D341Med (cell line): Measurements from ENCODE around the gene ANG.
"Not testable (repeated sequence)": the region's sequence is repeated elsewhere in the genome, so short reads cannot be mapped to it uniquely, and the experiment has no call there.

Source experiments
- DNase-seq: peaks from one replicate; pipeline ENCODE4 v3.0.0; 2012; ENCODE audit warnings: low spot score

The ANG gene

DNA sequence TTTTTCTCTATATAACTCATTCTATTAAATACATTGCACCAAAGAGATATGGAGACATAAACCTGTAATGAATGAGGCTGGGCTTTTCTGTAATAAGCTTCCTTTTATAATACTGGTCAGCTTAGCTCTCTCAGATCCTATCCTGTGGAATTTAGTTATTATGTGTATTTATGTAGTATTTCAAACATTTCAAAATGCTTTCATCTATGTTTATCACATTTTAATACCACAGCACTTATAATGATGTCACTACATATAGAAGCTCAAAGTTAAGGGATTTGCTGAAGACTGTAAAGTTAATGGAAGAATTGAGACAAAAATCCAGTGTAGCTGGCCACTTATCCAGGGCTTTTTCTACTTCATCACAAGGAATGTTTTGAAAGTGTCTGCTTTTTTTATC lies 11.4 kb downstream of the ANG start:
- DNase-seq = no peak

DNA sequence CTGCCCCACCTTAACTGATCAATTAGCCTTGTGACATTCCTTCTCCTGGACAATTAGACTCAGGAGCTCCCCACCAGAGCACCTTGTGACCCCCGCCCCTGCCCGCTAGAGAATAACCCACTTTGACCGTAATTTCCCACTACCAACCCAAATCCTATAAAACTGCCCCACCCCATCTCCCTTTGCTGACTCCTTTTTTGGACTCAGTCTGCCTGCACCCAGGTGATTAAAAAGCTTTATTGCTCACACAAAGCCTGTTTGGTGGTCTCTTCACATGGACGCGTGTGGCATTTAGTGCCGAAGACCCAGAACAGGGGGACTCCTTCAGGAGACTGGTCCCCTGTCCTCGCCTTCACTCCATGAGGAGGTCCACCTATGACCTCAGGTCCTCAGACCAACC lies 12.4 kb downstream of the ANG start:
- not testable (repeated sequence) for DNase-seq

DNA sequence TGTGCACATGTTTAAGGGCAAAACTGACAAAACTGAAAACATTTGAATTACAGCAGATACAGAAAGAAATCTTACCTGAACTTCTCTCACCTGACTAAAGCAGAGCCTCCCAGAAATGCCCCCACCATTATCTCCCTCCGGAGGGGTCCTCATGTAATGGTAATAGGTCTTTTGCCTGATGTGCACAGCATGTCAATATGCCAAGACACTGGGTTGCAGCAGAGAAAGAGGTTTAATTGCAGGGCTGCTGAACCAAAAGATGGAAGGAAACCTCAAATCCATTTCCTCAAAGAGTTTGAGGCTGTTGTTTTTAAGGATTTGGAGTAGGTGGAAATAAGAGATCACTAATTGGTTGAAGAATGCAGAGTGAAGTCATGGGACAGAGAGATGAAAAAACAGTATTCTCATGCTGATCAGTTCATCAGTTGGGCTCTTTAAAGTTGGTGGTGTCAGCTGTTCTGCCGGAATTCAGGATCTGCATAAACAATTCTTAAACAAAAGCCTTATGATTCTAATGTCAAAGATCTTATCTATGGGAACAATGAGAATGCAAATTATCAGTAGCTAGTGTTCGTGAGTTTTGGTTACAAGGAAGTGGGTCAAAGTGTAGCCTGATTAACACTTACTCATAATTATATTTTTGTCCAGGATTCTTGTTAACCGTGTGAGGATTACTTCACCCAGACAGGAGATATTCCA lies 18.2 kb downstream of the ANG start:
- DNase-seq = no peak

DNA sequence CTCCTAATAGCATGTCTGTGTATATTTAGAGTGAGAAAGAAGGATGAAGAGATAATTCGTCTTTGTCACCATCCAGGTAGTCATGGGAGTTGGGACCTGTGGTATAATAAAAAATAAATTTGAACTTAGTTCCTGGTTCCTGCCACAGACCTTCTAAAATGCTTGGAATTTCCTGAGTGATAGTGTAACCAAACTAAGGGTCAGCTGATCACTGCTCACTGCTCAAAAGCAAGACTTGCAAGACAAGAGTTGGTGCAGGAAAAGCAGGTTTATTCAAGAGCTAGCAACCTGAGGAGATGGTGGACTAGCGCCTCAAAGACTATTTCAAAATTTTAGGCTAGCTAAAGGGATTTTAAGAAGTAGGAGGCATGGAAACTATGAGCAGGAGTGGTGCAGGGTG lies 19.1 kb downstream of the ANG start:
- DNase-seq = no peak

DNA sequence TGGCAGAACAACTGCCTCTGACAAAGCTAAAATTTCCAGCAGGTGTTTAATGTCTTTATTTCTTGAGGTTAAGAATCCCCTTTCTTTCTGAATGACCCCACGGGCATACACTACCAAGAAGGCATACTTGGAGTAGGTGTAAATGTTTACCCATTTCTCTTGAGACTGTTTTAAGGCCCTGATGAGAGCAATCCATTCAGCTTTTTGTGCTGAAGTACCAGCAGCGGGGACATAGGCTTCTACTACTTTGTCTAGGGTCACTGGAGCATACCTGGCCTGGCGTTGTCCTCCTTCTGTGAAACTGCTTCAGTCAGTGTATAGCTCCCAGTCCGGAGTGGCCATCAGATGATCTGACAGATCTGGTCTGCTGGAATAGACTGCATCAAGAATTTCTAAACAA lies 22.7 kb downstream of the ANG start:
- DNase-seq = no peak

DNA sequence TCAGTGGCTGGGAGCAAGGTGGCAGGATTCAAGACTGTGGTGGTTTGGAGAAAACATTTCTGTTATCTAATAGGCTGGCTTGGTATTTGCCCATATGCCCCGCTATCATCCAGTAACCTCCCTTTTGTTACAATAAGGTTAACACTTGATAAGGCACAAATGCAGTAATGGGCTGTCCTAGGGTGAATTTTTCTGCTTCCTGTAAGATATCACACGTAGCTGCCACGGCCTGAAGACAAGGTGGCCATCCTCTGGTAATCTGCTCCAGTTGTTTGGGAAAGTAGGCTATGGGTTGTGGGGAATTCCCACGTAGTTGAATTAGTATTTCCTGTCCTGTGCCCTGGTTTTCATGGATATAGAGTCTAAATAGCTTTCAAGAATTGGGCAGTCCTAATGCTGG lies 23.1 kb downstream of the ANG start:
- DNase-seq = no peak

DNA sequence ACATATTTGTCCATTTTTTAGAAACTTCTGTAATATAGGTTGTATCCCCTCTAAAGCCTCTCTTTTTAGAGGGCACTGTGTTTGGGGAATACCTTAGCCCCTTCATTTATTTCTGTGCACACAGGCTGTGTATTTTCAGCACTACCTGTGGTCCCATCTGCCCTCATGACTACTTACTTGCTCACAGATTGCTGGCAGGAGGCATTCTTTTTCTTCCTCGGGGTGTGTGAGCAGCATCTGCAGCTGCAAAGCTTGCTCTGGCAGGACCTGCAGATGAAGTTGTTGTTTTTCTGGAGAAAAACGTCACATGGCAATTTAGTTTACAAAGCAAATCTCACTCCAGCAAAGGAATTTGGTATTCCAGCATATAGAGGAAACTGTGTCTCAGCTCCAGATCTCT lies 24.3 kb downstream of the ANG start:
- no peak for DNase-seq

DNA sequence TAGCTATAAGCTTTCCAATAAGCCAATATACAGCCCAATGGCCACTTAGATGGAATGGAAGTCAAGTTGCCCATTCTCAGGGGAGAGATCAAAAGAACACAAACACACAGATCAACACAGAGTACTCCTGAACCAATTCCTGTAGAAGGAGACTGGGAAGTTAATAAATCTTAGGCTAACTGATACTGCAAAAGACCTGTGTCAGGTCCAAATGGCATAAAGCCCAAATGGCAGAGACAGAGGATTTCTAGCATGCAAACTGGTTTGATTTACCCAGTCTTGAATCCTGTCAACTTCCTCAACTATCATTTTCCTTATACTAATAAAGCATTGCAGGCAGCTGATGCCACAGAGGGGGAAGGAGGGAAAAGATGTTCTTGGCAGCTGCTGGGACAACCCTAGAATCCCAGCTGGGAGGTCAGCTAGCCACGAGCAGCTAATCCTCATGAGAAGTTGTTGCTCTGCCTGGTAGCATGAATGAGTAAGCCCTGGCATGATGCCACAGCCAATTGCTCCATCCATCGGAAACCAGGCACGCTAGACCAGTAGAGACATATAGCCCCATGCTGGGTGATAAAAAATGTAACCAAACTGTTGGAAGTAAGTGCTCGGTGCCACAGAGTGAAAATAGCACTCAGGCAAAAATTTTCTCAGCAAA lies 26.2 kb downstream of the ANG start:
- no peak for DNase-seq

DNA sequence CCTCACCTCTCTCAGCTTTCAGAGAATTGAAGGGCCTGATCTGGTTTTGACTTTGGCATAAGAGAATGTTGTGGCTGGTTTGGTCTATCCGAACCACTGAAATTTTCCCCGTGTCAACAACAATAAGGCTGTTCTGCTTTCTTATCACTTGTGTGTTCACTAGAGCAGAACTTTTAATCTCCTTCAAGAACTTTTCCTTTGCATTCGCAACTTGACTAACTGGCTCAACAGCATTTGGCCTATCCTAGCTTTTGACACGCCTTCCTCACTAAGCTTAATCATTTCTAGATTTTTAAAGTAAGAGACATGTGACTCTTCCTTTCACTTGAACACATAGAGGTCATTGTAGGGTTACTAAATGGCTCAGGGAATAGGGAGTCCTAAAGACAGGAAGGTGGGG lies 31.2 kb downstream of the ANG start:
- DNase-seq = no peak

DNA sequence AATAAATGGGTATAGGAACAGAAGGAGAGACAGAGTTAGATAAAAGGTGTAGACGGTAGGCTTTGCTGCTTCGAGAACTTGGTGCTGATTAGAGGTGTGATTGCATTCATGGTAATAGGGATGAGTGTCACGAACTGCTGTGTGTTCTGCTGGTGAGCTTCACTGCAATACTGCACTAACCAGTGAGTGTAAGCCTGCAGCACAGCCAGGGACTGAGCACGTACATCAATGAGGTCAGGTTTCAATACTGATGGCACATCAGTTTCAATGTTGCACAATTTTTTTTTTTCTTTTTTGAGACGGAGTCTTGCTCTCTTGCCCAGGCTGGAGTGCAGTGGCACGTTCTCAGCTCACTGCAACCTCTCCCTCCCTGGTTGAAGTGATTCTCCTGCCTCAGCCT lies 32.2 kb downstream of the ANG start:
- no peak for DNase-seq

DNA sequence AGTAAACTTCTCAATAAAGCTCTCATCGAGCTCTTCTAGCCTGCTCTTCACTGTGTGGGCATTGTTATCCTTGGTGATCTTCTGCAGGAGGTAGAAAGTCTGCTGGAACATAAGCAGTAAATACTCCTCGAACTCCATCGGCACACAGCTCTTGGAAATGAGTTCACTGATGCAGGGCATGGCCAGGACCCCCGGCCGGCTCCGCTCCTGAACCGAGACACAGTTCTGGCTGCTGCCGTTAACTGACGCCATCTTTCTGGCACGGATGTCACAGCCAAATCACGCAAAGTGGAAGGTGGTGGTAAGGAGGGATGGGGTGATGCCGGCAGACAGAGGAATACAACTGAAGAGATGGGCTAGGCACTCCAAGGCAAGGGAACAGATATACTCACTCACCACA lies 33.5 kb downstream of the ANG start:
- no peak for DNase-seq

DNA sequence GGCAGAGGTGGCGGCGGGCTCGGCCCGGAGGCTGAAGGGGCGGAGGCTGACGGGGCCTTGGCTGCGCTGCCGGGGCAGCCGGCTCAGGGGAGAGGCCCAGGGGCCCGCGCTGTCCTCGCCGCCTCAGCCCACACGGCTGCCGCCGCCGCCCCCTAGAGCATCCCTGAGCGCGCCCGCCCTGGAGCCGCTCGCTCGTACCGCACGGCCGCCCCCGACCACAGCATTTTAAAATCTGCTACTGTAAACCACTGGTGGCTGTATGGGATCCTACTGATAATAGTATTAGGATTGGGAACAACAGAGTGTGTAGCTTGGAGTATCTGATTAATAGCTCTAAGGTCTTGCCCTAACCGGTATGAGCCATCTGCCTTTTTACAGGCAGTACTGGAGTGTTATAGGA lies 34.9 kb downstream of the ANG start:
- no peak for DNase-seq

DNA sequence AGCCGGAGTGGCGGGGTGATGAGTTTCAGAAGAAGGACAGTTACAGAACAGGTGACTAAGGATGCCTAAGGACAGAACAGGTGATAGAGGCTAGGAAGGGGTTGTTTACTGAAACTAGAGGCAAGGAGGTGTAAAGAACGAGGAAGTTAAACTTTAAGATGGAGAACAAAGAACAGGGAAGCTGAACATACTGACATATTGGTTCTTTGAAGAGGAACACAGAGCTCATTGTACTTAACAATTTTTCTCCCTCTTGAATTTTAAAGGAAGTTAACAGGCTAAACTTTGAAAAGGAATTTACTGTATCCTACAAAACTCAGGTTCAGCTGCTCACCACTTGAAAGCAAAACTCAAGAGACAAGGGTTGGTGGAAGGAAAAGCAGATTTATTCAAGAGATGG lies 37.6 kb downstream of the ANG start:
- DNase-seq = not testable (repeated sequence)

DNA sequence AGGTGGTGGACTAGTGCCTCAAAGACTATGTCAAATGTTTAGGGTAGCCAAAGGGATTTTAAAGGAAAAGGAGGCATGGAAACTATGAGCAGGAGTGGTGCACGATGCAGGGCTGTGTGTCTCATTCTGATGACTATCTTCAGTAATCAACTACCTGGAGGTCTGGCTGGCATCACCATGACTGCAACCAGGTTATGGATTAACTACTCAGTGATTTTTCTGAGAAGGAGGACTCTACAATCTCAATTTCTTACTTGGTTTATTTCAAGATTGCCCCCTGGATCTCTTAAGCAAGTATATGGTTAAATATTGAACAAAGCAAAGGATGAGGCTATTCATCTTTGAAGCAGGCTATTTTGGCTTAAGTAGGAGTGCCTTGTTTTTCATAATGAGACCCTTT lies 38.0 kb downstream of the ANG start:
- DNase-seq = no peak

DNA sequence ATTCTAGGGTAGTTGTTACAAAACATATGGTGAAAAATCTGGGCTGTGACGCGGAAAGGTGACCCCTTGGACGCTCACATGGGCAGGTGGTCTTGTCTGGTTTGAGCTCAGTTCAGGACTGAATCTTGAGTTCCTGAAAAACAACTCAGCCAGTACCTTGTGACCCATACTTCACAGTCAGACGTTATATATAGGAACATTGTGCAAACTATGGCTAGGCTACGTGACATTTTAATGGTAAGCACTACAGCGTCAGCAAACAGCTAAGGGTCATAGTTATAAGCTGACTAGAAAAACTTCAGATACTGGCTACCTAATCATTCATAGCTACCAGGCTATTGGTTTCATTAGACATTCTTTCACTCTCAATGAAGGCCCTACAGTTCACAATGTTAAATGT lies 42.3 kb downstream of the ANG start:
- DNase-seq = no peak

DNA sequence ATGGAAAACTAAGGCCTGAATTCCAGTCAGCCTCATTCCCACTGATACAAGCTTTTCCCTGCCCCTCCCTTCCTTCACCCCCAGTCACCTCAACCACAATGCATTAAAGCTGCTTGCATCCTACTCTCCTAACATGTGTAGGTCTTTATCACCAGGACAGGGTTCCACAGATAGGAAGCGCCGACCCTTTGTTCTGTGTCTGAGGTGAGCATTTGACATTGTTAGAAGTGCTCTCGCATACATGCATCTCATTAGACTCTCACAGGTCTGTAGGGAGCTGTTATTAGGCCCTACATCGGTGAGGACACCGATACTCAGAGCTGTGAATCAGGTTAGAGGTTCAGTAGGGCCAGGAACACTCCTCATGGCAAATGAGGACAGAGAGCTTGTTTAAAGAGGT lies 43.9 kb downstream of the ANG start:
- DNase-seq = no peak

DNA sequence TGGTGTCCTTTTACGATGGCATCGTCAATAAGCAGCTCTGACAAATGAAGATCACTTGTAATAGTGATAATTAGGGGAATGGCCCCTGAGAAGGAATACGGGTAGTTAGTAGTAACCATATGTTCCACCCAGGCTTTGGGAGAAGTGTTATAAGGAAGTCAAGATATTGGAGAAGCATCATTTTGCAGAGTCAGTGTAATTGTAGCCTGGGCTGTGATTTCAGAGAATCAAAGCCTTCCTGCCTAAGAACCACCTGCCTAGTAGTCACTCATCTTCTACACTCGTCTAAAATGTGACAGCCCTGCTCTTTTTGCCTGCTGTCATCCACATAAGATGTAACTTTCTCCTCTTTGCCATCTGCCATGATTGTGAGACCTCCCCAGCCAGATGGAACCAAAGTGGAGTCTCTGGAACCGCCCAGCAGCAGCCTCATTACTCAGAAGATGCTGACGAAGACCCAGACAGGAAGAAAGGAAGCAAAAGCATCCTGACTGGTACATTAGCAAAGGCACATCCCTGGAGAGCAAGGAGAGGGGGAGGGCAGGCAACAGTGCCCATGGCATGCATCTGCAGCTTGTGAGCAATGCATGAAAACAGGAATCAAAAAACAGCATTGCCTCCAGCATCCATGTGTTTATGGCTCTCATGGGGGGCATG lies 44.5 kb downstream of the ANG start:
- DNase-seq = no peak

DNA sequence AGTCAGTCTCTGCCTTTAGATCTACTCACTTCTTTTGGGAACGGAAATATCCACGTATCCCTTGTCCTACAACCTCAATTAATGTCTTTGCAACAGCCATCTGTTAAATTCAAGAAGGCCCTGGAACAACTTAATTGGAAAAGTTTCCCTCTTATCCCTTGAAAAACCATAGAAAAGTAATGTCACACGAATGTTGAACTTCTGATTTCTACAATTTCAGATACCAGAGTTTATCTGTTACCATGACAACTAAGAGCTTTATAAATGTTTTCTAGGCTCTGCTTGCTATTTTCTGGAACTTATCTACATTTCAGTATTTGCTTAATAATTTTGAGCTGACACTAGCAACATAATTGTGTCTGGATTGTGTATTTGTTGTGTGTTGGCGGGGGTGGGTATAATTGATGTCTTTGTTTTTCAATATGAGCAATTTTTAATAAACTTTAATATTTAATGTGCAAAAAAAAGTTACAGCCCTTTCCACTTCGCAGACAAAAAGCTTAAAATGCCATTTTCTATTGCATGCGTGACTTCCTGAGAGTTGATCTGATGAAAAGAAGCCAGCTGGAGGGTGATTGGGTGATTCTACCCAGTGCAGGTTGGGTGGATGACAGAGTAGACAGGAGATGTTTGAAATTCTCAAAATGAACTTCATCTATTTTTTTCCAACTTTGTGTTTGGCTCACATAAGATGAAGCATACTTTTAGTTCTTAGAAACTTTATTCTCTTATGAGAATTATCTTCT lies 45.3 kb downstream of the ANG start:
- no peak for DNase-seq

DNA sequence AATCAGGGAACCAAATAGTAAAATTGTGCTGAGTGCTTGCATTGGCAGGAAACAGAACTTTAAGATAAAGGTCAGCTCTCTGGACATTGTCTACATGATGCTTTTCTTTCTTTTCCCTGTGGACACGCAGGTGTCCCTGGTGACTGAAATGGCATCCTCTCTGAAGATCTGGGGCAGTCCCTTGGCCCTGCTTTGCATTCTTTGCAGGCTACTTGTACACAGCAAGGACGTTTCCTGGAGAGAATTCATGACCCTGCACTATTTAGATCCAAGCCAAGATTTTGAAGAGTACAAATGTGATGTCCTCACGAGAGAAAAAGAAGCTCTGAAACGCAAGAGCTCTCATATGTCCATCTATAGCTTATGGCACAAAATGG lies 45.9 kb downstream of the ANG start:
- no peak for DNase-seq

DNA sequence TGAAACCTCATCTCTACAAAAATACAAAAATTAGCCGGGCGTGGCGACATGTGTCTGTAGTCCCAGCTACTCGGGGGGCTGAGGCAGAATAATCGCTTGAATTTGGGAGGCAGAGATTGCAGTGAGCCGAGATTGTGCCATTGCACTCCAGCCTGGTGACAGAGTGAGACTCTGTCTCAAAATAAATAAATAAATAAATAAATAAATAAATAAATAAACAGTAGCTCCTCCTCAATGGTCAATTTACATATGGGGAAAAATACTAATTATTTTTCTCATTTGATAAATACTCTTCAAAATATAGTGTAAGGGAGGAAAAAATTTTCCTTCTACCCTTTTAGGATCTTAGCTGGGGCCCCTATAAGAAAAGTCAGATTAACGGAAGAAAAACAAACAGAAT lies 49.7 kb downstream of the ANG start:
- not testable (repeated sequence) for DNase-seq

DNA sequence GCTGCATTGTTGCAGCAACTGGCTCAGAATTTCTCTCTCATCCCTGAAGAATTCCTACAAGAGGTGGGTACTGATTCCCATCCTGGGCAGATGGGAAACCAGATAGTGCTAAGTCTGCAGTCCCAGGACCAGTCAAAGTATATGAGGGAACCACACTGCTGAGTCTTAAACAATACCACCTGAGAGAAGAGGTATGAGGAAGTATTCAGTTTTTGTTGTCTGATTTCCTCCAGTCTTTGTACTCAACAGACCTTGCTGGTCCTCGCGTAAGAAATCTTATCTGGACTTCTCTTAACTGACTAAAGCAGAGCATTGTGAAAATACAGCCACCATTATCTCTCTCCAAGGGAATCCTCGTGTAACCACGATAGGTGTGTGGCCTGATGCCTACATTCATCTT lies 53.6 kb downstream of the ANG start:
- no peak for DNase-seq

DNA sequence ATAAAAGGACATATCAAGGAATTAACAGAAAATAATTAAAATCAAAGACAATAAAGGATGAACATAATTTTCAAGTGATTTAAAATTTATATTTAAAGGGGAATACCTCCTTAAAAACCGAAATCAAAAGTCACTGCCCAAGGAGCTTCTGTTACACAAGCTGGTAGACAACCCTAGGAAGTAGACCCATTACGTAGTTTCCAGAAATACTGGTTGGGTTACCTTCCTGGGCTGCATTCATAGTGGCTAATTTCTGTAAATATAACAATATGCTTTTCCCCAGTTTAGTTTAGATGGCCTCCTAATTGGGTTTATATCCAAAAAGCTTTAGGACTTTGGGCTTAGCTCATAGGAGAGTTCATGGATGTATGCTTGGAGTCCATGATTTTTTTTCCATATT lies 55.0 kb downstream of the ANG start:
- DNase-seq = no peak
